GM18505 (cell line): Measurements from ENCODE around the gene GCSAML.

ENCODE experiments used
- ATAC-seq: cut with Tn5 transposase; IDR thresholded peaks from one replicate; pipeline ENCODE4 v1.9.1; 2021; ENCODE audit not compliant: unreplicated experiment
- POLR2A ChIP-seq: IDR thresholded peaks from 4 replicates; pipeline ENCODE4 v1.6.1; 2011; ENCODE audit warnings: borderline replicate concordance; ENCODE audit not compliant: insufficient read depth, insufficient read length; ENCODE audit errors: extremely low read depth

GCSAML gene

GRCh38 chr1:247548092-247548491 is 842 bp upstream of the GCSAML start:
- no peak for TF ChIP-seq POLR2A
- ATAC-seq: no peak

- no peak for TF ChIP-seq POLR2A
- no peak for ATAC-seq
These were observed 2.8 kb downstream of the GCSAML start for GRCh38 chr1:247551721-247552120.

GRCh38 chr1:247552231-247552630 is 3.3 kb downstream of the GCSAML start:
- ATAC-seq: no peak
- TF ChIP-seq POLR2A: no peak

GRCh38 chr1:247557926-247558674 is 9.2 kb downstream of the GCSAML start:
- TF ChIP-seq POLR2A: no peak
- ATAC-seq: no peak

GRCh38 chr1:247561711-247562110 is 12.8 kb downstream of the GCSAML start:
- no peak for TF ChIP-seq POLR2A
- no peak for ATAC-seq

- no peak for ATAC-seq
- TF ChIP-seq POLR2A: no peak
These were observed 13.3 kb downstream of the GCSAML start for GRCh38 chr1:247562198-247562597.

- no peak for TF ChIP-seq POLR2A
- ATAC-seq: no peak
These were observed 25.3 kb downstream of the GCSAML start for GRCh38 chr1:247574236-247574635.

GRCh38 chr1:247574664-247575063 is 25.7 kb downstream of the GCSAML start:
- no peak for TF ChIP-seq POLR2A
- no peak for ATAC-seq

GRCh38 chr1:247576514-247576913 is 27.6 kb downstream of the GCSAML start:
- ATAC-seq: no peak
- no peak for TF ChIP-seq POLR2A

GRCh38 chr1:247578946-247579460 is 30.1 kb downstream of the GCSAML start:
- no peak for ATAC-seq
- no peak for TF ChIP-seq POLR2A

- ATAC-seq: no peak
- TF ChIP-seq POLR2A: no peak
These were observed 39.1 kb downstream of the GCSAML start, which contains the start of gene OR2G2 for GRCh38 chr1:247588060-247588459. OR2G2 (plus strand) TSS chr1:247588360; CDS start chr1:247588360, 0 bp downstream.

GRCh38 chr1:247605286-247605685 is 56.4 kb downstream of the GCSAML start, which contains the start of gene OR2G3:
OR2G3 (plus strand) TSS chr1:247605586; CDS start chr1:247605586, 0 bp downstream.
- no peak for ATAC-seq
- TF ChIP-seq POLR2A: no peak

GRCh38 chr1:247613405-247613804 is 64.5 kb downstream of the GCSAML start:
- no peak for TF ChIP-seq POLR2A
- no peak for ATAC-seq

GRCh38 chr1:247614625-247615024 is 65.7 kb downstream of the GCSAML start:
- TF ChIP-seq POLR2A: no peak
- no peak for ATAC-seq
